ENCODE data around the gene MPST.

DNA sequence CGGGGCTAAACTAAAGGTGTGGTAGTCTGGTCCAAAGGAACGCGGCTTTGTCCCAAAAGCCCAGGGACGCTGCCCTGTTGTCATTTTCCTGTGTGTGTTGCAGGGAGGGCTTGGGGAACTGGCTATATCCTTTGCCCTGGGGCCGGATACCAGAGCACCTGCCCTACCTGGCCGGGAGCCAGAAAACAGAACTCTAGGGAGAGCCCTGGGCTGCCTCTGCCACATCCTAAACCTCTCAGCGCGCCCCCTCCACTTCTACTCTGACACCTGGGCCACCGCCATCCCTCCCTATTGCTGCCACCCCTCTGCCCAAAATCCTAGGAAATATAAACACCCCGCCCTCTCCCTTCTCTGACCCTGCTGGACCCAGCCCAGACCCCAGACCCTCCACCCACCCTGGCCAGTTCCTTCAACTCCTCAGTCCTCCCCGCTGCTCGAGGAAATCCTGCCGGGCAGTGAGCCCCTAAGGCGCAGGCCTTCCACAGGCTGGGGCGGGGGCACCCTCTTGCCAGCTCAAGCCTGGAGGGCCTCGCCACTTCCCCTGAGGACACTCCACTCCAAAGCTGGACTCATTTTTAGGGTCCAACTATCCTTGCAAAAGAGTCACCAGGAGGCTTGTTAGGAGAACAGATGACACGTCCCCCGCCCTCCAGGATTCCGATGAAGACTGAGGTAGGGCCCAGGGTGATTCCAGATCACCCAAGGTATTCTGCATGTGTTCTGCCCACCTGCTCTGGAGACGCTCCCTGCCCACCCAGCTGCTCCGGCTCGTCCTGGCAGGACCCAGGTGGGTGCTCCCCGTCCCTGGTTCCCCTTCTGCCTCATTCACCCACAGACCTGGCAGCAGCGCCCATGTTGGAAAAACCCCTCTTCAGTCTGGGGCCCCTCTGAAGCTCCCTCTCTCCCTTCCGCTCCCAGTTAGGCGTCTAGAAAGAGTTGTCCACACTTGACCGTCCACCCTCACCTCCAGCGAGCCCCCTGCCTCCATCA lies 44.2 kb downstream of the MPST start:
- TF ChIP-seq, protein P1, sequence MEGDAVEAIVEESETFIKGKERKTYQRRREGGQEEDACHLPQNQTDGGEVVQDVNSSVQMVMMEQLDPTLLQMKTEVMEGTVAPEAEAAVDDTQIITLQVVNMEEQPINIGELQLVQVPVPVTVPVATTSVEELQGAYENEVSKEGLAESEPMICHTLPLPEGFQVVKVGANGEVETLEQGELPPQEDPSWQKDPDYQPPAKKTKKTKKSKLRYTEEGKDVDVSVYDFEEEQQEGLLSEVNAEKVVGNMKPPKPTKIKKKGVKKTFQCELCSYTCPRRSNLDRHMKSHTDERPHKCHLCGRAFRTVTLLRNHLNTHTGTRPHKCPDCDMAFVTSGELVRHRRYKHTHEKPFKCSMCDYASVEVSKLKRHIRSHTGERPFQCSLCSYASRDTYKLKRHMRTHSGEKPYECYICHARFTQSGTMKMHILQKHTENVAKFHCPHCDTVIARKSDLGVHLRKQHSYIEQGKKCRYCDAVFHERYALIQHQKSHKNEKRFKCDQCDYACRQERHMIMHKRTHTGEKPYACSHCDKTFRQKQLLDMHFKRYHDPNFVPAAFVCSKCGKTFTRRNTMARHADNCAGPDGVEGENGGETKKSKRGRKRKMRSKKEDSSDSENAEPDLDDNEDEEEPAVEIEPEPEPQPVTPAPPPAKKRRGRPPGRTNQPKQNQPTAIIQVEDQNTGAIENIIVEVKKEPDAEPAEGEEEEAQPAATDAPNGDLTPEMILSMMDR (IDR thresholded peaks at IDR 0.05) = no peak
- TF ChIP-seq POLR2A (IDR thresholded peaks at IDR 0.05) (no peak), EP300 (IDR thresholded peaks at IDR 0.05) (no peak)
